GM12892 (cell line): ENCODE measurements around the gene SMIM35.

ENCODE experiments used
- POLR2A ChIP-seq: IDR thresholded peaks from 2 replicates; pipeline ENCODE4 v1.6.1; 2011; ENCODE audit warnings: low read depth, low read length, control low read depth
- POLR2AphosphoS5 ChIP-seq: IDR thresholded peaks from 2 replicates; pipeline ENCODE4 v1.6.1; 2011; ENCODE audit warnings: low read depth, low read length, control low read depth
- TAF1 ChIP-seq: IDR thresholded peaks from 2 replicates; pipeline ENCODE4 v1.6.1; 2011; ENCODE audit warnings: low read depth, mild to moderate bottlenecking, control low read depth, low read length, borderline replicate concordance

GRCh38 chr11:118102721-118103261, 16.0 kb upstream of the SMIM35 start:
- TF ChIP-seq POLR2AphosphoS5 (no peak), POLR2A (no peak), TAF1 (no peak)
